NCI-H446 (cell line): ENCODE results near the gene SLC39A2.
A peak's percentile ranks its signal among the peaks of the same experiment; 100 is the strongest.
"Not testable (repeated sequence)": the region's sequence is repeated elsewhere in the genome, so short reads cannot be mapped to it uniquely, and the experiment has no call there.

Experiments
- DNase-seq, 2 experiments: peaks; one replicate each; lab custom pipeline; 2025; lab: John Stamatoyannopoulos, UW

The SLC39A2 gene

DNA sequence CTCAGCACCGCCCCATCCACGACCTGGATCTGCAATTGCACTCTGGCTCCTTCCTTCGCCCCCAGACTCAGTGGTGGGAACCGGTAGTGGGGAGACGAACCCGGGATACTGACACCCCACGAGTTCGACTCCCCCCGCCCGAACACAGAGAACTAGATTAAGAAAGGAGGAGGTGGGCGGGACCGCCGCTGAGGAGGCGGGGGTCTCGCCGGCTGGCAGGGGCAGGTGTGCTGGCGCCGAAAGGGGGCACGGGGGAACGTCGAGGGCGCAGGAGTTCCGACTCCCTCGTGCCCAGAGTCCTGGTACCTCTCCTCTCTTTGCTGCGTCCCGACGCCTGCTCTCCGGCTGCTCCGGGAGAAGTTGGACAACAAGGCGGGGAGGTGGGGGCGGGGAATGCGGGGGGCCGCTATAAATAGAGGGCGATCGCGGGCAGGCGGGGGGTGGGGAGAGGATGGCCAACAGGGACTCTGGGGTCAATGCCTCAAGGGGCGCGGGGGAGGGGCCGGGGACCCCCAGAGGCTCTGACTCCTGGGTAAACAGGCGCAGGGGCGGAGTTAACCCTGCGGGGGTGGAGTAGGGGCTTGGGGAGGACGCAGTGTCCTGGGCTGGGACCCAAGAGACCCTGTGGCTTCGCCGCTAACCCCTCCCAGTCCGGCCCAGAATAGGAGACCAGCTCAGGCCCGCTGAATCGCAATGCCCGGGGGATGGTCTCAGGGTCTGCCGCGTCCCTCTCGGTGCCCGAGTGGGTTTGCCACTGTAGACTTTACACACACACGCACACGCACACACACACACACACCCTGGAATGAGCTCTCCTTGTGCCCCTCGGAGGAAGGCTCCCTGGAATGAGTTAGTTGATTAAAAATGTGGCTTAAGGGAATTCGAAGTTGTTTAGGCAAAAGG is 26.5 kb downstream of the SLC39A2 start:
- DNase-seq = no peak

DNA sequence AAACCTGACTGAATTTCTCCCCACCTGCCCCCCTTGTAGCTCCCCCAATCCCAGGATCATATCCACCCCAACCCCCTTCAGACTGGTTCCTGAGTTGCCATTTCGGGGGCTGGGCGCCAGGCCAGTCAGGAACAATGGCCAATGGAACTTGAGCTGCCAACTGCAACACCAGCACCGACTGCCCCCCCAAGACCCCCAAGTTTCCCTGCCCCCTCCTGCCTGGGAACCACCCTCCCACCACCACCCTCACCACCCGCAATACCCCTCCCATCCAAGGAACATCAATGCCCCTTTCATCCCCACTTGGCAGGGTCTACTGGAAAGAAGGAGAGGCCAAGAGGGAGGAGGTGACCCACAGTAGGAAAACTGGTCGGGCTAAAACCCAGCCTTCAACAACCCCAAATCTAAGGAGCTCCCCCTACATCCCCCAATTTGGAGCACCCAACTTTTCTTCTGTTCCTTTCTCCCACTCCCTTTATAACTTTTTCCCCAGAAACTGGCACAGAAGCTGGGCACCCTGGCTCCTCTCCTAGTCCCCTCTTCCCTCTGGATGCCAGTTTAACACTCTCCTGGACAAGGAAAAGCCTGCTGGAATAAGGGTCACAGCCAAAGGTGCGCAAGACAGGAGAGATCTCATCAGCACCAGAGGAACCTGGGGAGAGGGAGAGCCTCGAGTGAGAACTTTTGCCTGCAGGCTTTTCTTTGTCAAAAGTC is 27.3 kb downstream of the SLC39A2 start:
- no peak for DNase-seq

GRCh38 chr14:21026988-21027315 is 27.9 kb downstream of the SLC39A2 start:
- DNase-seq = no peak

DNA sequence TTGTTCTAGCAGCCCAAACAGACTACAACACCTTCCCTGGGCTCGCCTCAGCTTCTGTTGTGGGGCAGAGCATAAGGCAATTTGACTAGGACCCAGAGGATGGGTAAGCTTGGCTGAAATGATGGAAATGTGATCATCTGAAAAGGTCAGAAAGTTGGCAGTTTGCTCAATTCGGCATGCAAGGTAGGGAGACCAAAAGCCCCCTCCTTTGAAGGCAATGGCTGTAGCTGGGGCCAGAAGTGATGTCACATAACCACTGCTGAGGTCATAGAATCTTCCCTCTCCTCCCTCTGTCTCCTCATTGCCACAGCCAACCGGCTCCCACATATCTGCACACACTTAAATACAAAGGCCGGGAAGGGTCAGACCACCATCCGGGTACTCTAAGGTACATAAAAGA is 30.8 kb downstream of the SLC39A2 start, which contains the start of gene TPPP2:
Gene TPPP2 (plus strand): TSS at position 301 of the 400 bp plus-strand sequence. CDS start 365 bp downstream, outside the sequence.
- no peak for DNase-seq

DNA sequence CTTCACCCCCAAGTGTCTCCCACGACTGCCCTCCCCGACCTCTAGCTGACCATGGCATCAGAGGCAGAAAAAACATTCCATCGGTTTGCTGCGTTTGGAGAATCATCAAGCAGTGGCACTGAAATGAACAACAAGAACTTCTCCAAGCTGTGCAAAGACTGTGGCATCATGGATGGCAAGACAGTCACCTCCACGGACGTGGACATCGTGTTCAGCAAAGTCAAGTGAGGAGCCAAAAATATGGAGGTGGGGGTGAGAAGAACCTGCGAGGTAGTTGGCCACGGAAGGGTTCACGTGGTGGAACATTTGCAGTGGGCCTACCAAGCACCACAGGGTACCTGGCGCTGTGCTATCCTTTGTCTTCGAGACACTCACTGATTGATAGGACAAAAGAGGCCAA is 31.4 kb downstream of the SLC39A2 start:
- no peak for DNase-seq

- DNase-seq = no peak
These were observed 33.4 kb downstream of the SLC39A2 start for GRCh38 chr14:21032326-21033132.

DNA sequence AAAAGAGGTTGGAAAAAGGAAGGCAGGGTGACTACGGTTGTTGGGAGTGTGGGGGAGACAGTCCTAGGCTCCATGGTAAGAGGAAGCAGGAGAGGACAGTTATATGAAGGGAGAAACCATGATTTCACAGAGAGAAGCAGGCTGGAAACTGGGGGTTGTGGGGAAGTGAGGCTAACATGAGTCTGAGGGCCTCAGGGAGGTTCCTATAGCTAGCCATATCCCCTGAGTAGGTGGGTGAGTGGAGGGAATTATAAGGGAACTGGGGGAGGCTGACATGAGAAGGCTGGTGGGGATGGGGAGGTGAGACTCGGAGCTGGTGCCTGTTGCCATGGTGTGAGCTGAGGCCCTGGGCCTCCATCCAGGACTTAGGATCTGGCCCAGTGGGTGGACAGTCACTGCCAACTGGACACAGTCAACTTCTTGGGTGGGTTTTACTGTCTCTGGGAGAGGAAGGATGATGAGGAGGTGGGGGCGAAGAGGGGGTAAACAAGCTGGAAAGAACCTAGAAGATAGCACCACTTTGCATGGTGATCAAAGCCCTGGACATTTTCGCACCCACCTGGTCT is 34.1 kb downstream of the SLC39A2 start:
- no peak for DNase-seq

- DNase-seq = no peak
These were observed 35.6 kb downstream of the SLC39A2 start, which contains the start of gene RNASE13 for GRCh38 chr14:21034707-21035106. Gene RNASE13, minus strand, starts transcription at chr14:21034807. Its CDS starts 519 bp downstream, at chr14:21034288.

- DNase-seq = no peak
These were observed 37.7 kb downstream of the SLC39A2 start for GRCh38 chr14:21036751-21037150.

GRCh38 chr14:21037156-21037555 is 38.1 kb downstream of the SLC39A2 start:
- DNase-seq = no peak

DNA sequence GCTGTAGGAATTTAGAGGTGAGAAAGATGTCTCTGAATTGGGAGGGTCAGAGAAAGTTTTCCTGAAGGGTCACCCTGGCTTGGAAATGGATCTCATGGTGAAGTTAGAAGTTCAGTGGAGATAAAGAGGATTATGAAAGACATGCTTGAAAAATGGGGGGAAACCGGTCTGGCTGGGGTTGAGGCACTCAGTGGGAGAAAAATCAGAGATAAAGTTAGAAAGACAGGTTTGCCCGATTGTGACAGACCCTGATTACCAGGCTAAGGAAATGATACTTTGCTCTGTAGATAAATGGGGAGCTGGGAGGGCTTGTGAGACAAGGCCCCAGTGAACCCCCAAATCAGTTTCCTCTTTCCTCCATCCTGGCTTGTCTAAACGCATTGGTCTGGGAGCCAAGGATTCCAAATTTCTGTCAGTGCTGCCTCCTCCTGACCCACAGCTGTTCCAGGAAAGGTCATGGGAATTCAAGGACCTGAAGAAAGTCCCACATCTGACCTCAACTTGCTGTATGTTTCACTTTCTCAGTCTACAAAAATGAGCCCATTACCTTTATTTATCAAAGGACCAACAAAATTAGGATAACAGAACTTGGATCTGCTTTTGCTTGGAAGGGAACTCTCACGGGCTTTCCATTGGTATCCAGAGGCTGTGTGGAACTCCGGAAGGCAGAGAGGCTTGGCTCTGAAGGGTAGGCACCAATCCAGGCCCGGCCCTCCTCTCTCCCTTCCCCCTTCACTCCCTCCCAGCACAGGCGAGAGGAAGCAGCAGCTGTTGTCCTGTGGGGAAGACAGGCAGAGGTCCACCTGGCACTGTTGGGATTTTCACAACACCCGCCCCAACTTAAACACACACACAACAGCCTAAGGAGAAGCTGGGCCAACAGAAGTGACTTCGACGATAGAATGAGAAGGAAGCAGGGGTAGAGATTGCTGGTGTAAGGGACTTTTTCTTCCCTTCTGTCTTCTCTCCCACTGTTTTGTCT is 39.6 kb downstream of the SLC39A2 start:
- peak; percentile 48 to 75 for DNase-seq

DNA sequence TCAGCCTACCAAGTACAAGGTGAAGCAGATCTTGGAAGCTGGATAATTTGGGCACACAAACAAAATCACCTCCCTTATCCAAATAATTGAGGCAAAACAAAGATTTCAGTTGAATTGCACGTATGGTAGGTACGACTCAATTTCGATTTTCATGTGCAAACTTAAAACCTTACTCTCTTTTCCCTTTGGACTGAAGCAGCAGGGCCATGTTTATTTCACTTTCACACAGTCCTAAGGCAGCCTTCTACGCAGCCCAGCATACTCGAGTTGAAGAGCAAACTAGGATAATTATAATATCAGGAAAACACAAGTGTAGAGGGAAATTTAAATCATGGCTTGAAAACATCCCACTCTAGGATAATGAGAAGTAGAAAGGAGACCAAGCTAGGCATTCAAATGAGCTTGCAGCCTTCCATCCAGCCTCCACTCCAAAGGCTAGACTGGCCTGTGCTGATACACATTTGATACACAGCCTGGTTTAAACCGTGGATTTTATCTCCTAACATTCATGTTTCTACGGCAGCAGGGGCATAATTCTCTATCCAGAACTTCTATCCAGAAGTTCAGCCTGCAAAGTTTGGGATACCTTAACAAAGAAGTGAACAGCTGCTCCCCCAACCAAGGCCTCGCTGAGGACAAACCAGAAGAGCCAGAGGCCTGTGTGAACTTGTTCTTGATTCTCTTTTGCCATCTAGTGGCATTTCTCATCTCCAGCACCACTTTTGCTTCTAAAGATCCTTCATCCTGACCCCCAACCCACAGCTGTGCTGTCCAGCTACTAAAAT is 40.7 kb downstream of the SLC39A2 start:
- peak; percentile 19 to 66 for DNase-seq

GRCh38 chr14:21040370-21040925 is 41.4 kb downstream of the SLC39A2 start:
- DNase-seq = no peak

DNA sequence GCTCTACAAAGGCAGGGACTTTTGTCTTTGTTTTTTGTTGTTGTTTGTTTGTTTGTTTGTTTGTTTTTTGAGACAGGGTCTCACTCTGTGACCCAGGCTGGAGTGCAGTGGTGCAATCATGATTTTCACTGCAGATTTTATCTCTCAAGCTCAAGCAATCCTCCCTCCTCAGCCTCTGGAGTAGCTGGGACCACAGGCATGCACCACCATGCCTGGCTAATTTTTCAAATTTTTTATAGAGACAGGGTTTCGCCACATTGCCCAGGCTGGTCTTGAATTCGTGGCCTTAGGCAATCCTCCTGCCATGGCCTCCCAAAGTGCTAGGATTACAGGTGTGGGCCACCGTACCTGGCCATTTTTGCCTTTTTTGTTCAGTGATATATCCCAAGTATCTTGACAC is 41.8 kb downstream of the SLC39A2 start:
- DNase-seq = not testable (repeated sequence)

- no peak for DNase-seq
These were observed 42.8 kb downstream of the SLC39A2 start, which contains the start of gene RNASE7 for GRCh38 chr14:21041676-21042433. Gene RNASE7, plus strand, starts transcription at chr14:21042362. Its CDS starts 631 bp downstream, at chr14:21042993.

DNA sequence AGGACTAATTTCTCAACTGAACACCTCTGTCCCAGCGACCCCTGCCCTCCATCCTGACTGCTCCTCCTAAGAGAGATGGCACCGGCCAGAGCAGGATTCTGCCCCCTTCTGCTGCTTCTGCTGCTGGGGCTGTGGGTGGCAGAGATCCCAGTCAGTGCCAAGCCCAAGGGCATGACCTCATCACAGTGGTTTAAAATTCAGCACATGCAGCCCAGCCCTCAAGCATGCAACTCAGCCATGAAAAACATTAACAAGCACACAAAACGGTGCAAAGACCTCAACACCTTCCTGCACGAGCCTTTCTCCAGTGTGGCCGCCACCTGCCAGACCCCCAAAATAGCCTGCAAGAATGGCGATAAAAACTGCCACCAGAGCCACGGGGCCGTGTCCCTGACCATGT is 43.8 kb downstream of the SLC39A2 start:
- DNase-seq = no peak

DNA sequence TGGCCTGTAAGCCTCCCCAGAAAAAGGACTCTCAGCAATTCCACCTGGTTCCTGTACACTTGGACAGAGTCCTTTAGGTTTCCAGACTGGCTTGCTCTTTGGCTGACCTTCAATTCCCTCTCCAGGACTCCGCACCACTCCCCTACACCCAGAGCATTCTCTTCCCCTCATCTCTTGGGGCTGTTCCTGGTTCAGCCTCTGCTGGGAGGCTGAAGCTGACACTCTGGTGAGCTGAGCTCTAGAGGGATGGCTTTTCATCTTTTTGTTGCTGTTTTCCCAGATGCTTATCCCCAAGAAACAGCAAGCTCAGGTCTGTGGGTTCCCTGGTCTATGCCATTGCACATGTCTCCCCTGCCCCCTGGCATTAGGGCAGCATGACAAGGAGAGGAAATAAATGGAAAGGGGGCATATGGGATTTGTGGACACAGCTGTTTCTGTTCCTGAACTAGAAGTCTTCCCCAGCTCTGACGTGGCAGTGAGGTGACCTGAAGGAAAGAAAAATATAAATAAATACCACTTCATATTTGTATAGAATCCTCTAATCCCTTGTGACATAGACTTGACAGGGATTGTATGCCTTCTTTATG is 44.4 kb downstream of the SLC39A2 start:
- DNase-seq = no peak

GRCh38 chr14:21043974-21044618 is 45.0 kb downstream of the SLC39A2 start:
- no peak for DNase-seq
